CD4-positive, CD25-positive, alpha-beta regulatory T cell (primary cell): ENCODE results near the gene ARHGAP44. TPM values are rescaled to one million over a fixed set of nuclear protein-coding genes. Genes with fewer than 3 reads are reported as not detected.

ENCODE experiments used
- ATAC-seq, 2 donors: fragments of 150-1000 bp; cut with Tn5 transposase; one replicate each; pipeline ENCODE4 v1.10.0; 2021; ENCODE audit warnings: low read depth in 2 of 2, moderate number of reproducible peaks in 2 of 2, moderate library complexity in 1 of 2
- DNase-seq, 3 donors: peaks; one replicate each; pipeline versions ENCODE4 v3.0.0 to v3.0.0-alpha.2; 2012 to 2022; ENCODE audit warnings: mixed read lengths in 1 of 3
- H3K27ac ChIP-seq: one replicate; pipeline ENCODE4 v1.7.0; 2013; ENCODE audit warnings: mild to moderate bottlenecking, low read length; ENCODE audit not compliant: insufficient read depth, poor library complexity, severe bottlenecking
- H3K27me3 ChIP-seq: one replicate; pipeline ENCODE4 v1.7.0; 2013; ENCODE audit warnings: low read length; ENCODE audit not compliant: control insufficient read depth, insufficient read depth
- H3K36me3 ChIP-seq: one replicate; pipeline ENCODE4 v1.7.0; 2013; ENCODE audit warnings: mild to moderate bottlenecking, low read length, moderate library complexity; ENCODE audit not compliant: control insufficient read depth, insufficient read depth
- H3K4me1 ChIP-seq: 2 replicates; pipeline ENCODE4 v1.7.0; 2013; ENCODE audit warnings: mild to moderate bottlenecking, low read length; ENCODE audit not compliant: insufficient read depth, control insufficient read depth, poor library complexity, severe bottlenecking
- H3K4me3 ChIP-seq: one replicate; pipeline ENCODE4 v1.7.0; 2013; ENCODE audit warnings: low read depth, mild to moderate bottlenecking, low read length, moderate library complexity
- H3K9me3 ChIP-seq, 2 experiments: 1 replicate in 1 of 2; 2 replicates in 1 of 2; pipeline ENCODE4 v1.7.0; 2013; ENCODE audit warnings: low read length in 2 of 2, mild to moderate bottlenecking in 1 of 2, moderate library complexity in 1 of 2; ENCODE audit not compliant: control insufficient read depth in 2 of 2
- H3K27ac Mint-ChIP-seq, 3 donors: one replicate each; pipeline ENCODE4 v1.8.0; 2020 to 2022; ENCODE audit warnings: mild to moderate bottlenecking in 3 of 3, mixed read lengths in 3 of 3, moderate library complexity in 2 of 3
- H3K27me3 Mint-ChIP-seq: one replicate; pipeline ENCODE4 v1.8.0; 2022; ENCODE audit warnings: mild to moderate bottlenecking, mixed read lengths
- H3K36me3 Mint-ChIP-seq: one replicate; pipeline ENCODE4 v1.8.0; 2020; ENCODE audit warnings: mixed read lengths
- H3K4me1 Mint-ChIP-seq, 4 donors: one replicate each; pipeline ENCODE4 v1.8.0; 2020 to 2022; ENCODE audit warnings: mixed read lengths in 4 of 4, mild to moderate bottlenecking in 1 of 4
- H3K4me3 Mint-ChIP-seq, 4 donors: one replicate each; pipeline ENCODE4 v1.8.0; 2020 to 2022; ENCODE audit warnings: mild to moderate bottlenecking in 4 of 4, mixed read lengths in 4 of 4, moderate library complexity in 3 of 4
- H3K9me3 Mint-ChIP-seq, 7 donors: one replicate each; pipeline ENCODE4 v1.8.0; 2020 to 2022; ENCODE audit warnings: mixed read lengths in 7 of 7, mild to moderate bottlenecking in 3 of 7, moderate library complexity in 2 of 7
- polyA plus RNA-seq, 4 donors: library from polyadenylated mRNA; unstranded; fragments of 300-500 nt; fragmentation: Illumina TruSeq; gene quantifications; one replicate each; pipeline ENCODE4 v1.2.3, GENCODE V29; 2021
- total RNA-seq: library from RNA; stranded (reverse); gene quantifications from one replicate; pipeline ENCODE4 v1.2.3, GENCODE V29; 2022

The ARHGAP44 gene
- total and polyA plus RNA-seq, 5 donors from 2014 or later, result 0.10 to 0.95 TPM; not detected in 3

- no peak overlapping the region for H3K4me3 ChIP-seq
- no peak overlapping the region for H3K27ac Mint-ChIP-seq
- ATAC-seq (no peak), DNase-seq (no peak)
- no peaks in the 10 kb centered on the region for H3K4me1 ChIP-seq
- H3K27me3 ChIP-seq, result no peaks in the 10 kb centered on the region
- H3K9me3 Mint-ChIP-seq, result no peaks in the 10 kb centered on the region
- H3K27me3 Mint-ChIP-seq, result no peaks in the 10 kb centered on the region
- peaks cover 95% of the 10 kb centered on the region for H3K36me3 ChIP-seq
- H3K36me3 Mint-ChIP-seq, result peaks cover 24% of the 10 kb centered on the region
- no peak overlapping the region for H3K27ac ChIP-seq
- H3K9me3 ChIP-seq, result no peaks in the 10 kb centered on the region
- H3K4me1 Mint-ChIP-seq, result peaks cover 0 to 5% (median 0%) of the 10 kb centered on the region in 4 donors
- H3K4me3 Mint-ChIP-seq, result no peak overlapping the region
These were observed 209.2 kb downstream of the ARHGAP44 start for GRCh38 chr17:12998461-12998860.

- no peak overlapping the region for H3K27ac Mint-ChIP-seq
These were observed 209.6 kb downstream of the ARHGAP44 start for GRCh38 chr17:12998874-12999273.

GRCh38 chr17:13000561-13000960 lies 211.3 kb downstream of the ARHGAP44 start:
- H3K36me3 Mint-ChIP-seq, result peaks cover 30% of the 10 kb centered on the region
- H3K4me3 Mint-ChIP-seq, result no peak overlapping the region
- no peak for DNase-seq
- no peaks in the 10 kb centered on the region for H3K27me3 ChIP-seq
- no peak overlapping the region for H3K27ac Mint-ChIP-seq
- no peaks in the 10 kb centered on the region for H3K4me1 ChIP-seq
- H3K9me3 ChIP-seq, result no peaks in the 10 kb centered on the region
- H3K4me1 Mint-ChIP-seq, result peaks cover 0 to 5% (median 2%) of the 10 kb centered on the region in 4 donors
- no peak overlapping the region for H3K4me3 ChIP-seq
- H3K27me3 Mint-ChIP-seq, result no peaks in the 10 kb centered on the region
- peaks cover 0 to 2% (median 0%) of the 10 kb centered on the region in 7 donors for H3K9me3 Mint-ChIP-seq
- H3K36me3 ChIP-seq, result peaks cover 95% of the 10 kb centered on the region
- H3K27ac ChIP-seq, result no peak overlapping the region
- ATAC-seq, result no peak

More at GRCh38 chr17:12998874-12999273, 209.6 kb downstream of the ARHGAP44 start:
- Mint-ChIP-seq H3K4me3 (no peak overlapping the region), H3K27me3 (no peaks in the 10 kb centered on the region), H3K9me3 (peaks cover 0 to 1% (median 0%) of the 10 kb centered on the region in 7 donors), H3K4me1 (peaks cover 0 to 5% (median 0%) of the 10 kb centered on the region in 4 donors), H3K36me3 (peaks cover 26% of the 10 kb centered on the region)
- Histone ChIP-seq H3K27ac (no peak overlapping the region), H3K36me3 (peaks cover 95% of the 10 kb centered on the region), H3K4me1 (no peaks in the 10 kb centered on the region), H3K27me3 (no peaks in the 10 kb centered on the region), H3K4me3 (no peak overlapping the region), H3K9me3 (no peaks in the 10 kb centered on the region)
- DNase-seq (no peak), ATAC-seq (no peak)

- H3K4me3 ChIP-seq, result no peak overlapping the region
- no peaks in the 10 kb centered on the region for H3K9me3 ChIP-seq
- Mint-ChIP-seq H3K36me3 (peaks cover 34% of the 10 kb centered on the region), H3K4me1 (peaks cover 0 to 5% (median 2%) of the 10 kb centered on the region in 4 donors), H3K4me3 (no peak overlapping the region), H3K27ac (no peak overlapping the region), H3K27me3 (no peaks in the 10 kb centered on the region), H3K9me3 (peaks cover 0 to 2% (median 0%) of the 10 kb centered on the region in 7 donors)
- no peaks in the 10 kb centered on the region for H3K27me3 ChIP-seq
- no peaks in the 10 kb centered on the region for H3K4me1 ChIP-seq
- H3K27ac ChIP-seq, result no peak overlapping the region
- DNase-seq, result no peak
- ATAC-seq, result no peak
- H3K36me3 ChIP-seq, result peaks cover 92% of the 10 kb centered on the region
These were observed 212.8 kb downstream of the ARHGAP44 start for GRCh38 chr17:13001991-13002615.

- ATAC-seq (no peak), DNase-seq (peak; percentile 9 to 35 (median 20))
- H3K9me3 Mint-ChIP-seq, result peaks cover 0 to 2% (median 0%) of the 10 kb centered on the region in 7 donors
- no peaks in the 10 kb centered on the region for H3K27me3 Mint-ChIP-seq
- Histone ChIP-seq H3K27me3 (no peaks in the 10 kb centered on the region), H3K4me3 (no peak overlapping the region), H3K27ac (no peak overlapping the region), H3K4me1 (no peaks in the 10 kb centered on the region), H3K9me3 (no peaks in the 10 kb centered on the region), H3K36me3 (peaks cover 88% of the 10 kb centered on the region)
- peaks cover 0 to 5% (median 0%) of the 10 kb centered on the region in 4 donors for H3K4me1 Mint-ChIP-seq
- H3K27ac Mint-ChIP-seq, result no peak overlapping the region
- H3K4me3 Mint-ChIP-seq, result no peak overlapping the region
- peaks cover 28% of the 10 kb centered on the region for H3K36me3 Mint-ChIP-seq
These were observed 213.6 kb downstream of the ARHGAP44 start for GRCh38 chr17:13002761-13003453.

- Histone ChIP-seq H3K9me3 (no peaks in the 10 kb centered on the region), H3K4me3 (no peak overlapping the region), H3K27ac (no peak overlapping the region), H3K36me3 (peaks cover 86% of the 10 kb centered on the region), H3K27me3 (no peaks in the 10 kb centered on the region), H3K4me1 (no peaks in the 10 kb centered on the region)
- no peak for ATAC-seq
- Mint-ChIP-seq H3K9me3 (peaks cover 0 to 2% (median 0%) of the 10 kb centered on the region in 7 donors), H3K36me3 (peaks cover 27% of the 10 kb centered on the region), H3K27ac (peak overlapping the region in 1 of 3 donors; percentile 65), H3K4me3 (no peak overlapping the region), H3K4me1 (peaks cover 0 to 5% (median 0%) of the 10 kb centered on the region in 4 donors), H3K27me3 (no peaks in the 10 kb centered on the region)
- DNase-seq, result no peak
These were observed 214.2 kb downstream of the ARHGAP44 start for GRCh38 chr17:13003454-13003851.

GRCh38 chr17:13003927-13004326 lies 214.6 kb downstream of the ARHGAP44 start:
- peak overlapping the region in 2 of 3 donors; percentile 57 to 65 for H3K27ac Mint-ChIP-seq
- peaks cover 0 to 5% (median 0%) of the 10 kb centered on the region in 4 donors for H3K4me1 Mint-ChIP-seq
- H3K27ac ChIP-seq, result no peak overlapping the region
- H3K27me3 ChIP-seq, result no peaks in the 10 kb centered on the region
- DNase-seq (no peak), ATAC-seq (no peak)
- peaks cover 0 to 2% (median 0%) of the 10 kb centered on the region in 7 donors for H3K9me3 Mint-ChIP-seq
- H3K36me3 ChIP-seq, result peaks cover 86% of the 10 kb centered on the region
- no peaks in the 10 kb centered on the region for H3K27me3 Mint-ChIP-seq
- H3K4me3 Mint-ChIP-seq, result no peak overlapping the region
- H3K4me3 ChIP-seq, result no peak overlapping the region
- H3K9me3 ChIP-seq, result no peaks in the 10 kb centered on the region
- H3K36me3 Mint-ChIP-seq, result peaks cover 26% of the 10 kb centered on the region
- no peaks in the 10 kb centered on the region for H3K4me1 ChIP-seq
